NCI-H446 (cell line): ENCODE data around the gene IFI27.
A peak's percentile ranks its signal among the peaks of the same experiment; 100 is the strongest.
"Not testable (repeated sequence)": the region's sequence is repeated elsewhere in the genome, so short reads cannot be mapped to it uniquely, and the experiment has no call there.

Experiments
- DNase-seq, 2 experiments: peaks; one replicate each; lab custom pipeline; 2025; lab: John Stamatoyannopoulos, UW

IFI27 gene

GRCh38 chr14:94110552-94111181 lies at the start of gene IFI27:
TSS of gene IFI27 (plus strand) at chr14:94110736.
- DNase-seq, result no peak

DNA sequence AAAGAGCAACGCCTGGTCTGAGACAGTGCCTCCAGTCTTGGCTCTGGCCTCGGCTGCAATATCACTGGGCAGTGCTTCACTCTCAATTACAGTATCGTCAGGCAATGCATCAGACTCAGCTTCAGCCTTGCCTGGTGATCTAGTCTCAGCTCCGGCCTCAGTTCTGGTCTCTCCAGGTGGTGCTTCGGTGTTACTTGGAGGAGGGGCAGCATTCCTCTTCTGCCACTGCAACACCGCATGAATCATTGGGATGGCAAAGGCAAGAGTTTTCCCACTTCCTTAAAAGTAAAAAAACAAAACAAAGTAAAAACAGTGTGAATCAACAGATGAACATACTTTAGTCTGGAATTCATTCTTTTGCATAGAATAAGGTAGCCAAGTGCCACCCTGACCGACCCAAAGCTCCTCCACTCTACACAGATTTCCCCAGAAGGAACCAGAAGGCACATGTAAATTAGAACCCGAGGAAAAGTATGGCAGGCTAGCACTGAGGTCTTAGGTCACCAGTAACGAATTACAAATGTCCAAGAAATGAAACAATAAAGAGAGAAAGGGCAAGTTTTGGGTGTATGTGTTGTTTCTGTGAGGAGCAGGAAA lies 48.1 kb upstream of the IFI27 start:
- DNase-seq, result no peak

DNA sequence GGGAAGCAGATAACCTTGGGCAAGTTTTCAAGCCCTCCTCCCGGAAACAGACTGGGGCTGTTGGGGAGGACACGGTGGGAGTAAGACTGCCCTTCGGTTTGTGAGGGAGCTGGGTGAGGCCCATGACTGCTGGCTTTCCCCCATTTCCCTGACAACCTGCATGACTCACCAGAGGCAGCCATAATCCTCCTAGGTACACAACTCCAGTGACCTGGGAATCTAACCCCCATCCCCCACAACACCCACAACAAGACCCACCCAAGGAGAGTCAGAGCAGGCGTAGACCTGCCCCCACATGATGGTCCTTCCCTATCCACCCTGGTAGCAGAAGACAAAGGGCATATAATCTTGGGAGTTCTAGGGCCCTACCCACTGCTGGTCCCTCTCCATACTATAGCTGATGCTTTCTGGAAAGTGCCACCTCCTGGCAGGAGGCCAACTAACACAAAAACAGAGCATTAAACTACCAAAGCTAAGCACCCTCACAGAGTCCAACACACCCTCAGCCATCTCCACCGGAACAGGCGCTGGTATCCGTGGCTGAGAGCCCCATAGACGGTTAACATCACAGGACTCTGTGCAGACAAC lies 44.4 kb upstream of the IFI27 start:
- DNase-seq, result no peak

DNA sequence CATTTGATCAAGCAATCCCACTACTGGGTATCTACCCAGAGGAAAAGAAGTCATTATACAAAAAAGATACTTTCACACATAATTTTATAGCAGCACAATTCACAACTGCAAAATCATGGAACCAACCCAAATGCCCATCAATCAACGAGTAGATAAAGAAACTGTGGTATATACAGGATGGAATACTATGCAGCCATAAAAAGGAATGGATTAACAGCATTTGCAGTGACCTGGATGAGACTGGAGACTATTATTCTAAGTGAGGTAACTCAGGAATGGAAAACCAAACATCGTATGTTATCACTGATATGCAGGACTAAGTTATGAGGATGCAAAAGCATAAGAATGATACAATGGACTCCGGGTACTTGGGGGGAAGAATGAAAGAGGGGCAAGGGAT lies 38.5 kb upstream of the IFI27 start:
- DNase-seq, result not testable (repeated sequence)

DNA sequence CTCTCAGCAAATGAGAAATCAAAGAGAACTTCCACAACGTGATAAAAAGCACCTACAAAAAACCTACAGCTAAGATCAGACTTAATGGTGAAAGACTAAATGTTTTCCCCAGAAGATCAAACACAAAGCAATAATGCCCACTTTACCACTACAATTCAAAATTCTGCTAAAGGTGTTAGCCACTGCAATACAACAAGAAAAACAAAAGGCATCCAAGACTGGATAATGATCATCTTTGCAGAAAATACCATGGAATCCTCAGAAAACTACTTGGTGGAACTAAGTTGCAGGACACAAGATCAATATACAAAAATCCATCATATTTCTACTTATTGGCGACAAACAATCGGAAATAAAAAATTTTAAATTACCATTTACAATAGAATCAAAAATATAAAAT lies 36.0 kb upstream of the IFI27 start:
- DNase-seq, result no peak

- DNase-seq, result no peak
Measured at GRCh38 chr14:94075008-94075407, 35.5 kb upstream of the IFI27 start.

- no peak for DNase-seq
Measured at GRCh38 chr14:94077111-94077821, 33.3 kb upstream of the IFI27 start.

GRCh38 chr14:94077823-94078222 lies 32.7 kb upstream of the IFI27 start:
- DNase-seq, result no peak

- DNase-seq, result peak; percentile 34 to 41
Measured at GRCh38 chr14:94079891-94080620, 30.5 kb upstream of the IFI27 start.

GRCh38 chr14:94080621-94081385 lies 29.7 kb upstream of the IFI27 start, which contains the start of the genes DDX24 and IFI27L1:
TSS of gene DDX24 (minus strand) at chr14:94081202. CDS start at chr14:94079742, 1,460 bp downstream.
TSS of gene IFI27L1 (plus strand) at chr14:94081310. CDS start at chr14:94096938, 15,628 bp downstream.
- DNase-seq, result peak; percentile 76 to 96

DNA sequence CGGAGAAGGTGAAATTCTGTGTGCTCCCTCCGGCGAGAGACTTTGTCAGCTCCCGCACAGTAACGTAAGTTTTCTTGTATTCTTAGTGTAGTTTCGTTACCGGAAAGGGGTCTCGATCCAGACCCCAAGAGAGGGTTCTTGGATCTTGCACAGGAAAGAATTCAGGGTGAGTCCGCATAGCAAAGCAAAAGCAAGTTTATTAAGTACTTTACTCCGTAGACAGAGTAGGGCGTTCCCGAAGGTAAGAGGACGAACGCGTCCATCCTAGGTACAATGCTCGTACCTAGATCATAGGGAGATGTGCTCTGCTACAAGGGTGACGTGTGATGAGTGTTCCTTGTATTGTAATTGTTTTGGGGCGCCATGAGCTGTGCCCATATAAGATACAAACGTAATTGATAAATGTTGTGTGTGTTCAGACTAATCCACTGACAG lies 29.1 kb upstream of the IFI27 start:
- no peak for DNase-seq

DNA sequence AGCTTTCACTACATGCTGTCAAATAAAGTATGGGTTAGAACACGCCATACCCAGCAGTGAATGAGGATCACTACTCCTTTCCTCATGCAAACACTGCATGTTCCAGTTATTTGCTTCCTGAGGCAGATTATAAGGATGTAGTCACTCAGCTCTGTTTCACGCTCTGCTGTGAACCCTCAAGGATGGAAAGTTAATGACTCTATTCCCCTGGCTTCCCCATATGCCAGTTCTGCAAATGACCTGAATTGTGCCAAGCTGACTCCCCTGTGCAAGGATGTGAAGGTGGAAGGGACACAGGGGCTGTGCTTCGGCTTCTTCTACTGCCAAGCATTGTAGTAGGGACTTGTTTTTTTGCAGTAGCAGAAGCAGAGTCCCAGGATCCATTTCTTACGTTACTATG lies 22.6 kb upstream of the IFI27 start:
- no peak for DNase-seq

GRCh38 chr14:94088516-94088915 lies 22.0 kb upstream of the IFI27 start:
- DNase-seq, result no peak

DNA sequence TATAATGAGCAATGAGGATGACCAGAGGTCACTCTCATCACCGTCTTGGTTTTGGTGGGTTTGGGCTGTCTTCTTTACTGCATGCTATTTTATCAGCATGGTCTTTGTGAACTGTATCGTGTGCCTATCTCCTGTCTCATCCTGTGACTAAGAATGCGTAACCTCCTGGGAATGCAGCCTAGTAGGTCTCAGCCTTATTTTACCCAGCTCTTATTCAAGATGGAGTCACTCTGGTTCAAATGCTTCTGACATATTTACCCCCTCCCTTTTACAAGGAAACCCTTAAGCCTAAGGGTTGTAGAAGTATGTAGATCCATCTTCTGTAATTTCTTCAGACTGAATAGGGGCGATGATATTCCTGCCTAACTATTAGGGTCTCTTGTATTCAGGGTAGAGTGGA lies 21.1 kb upstream of the IFI27 start:
- no peak for DNase-seq

DNA sequence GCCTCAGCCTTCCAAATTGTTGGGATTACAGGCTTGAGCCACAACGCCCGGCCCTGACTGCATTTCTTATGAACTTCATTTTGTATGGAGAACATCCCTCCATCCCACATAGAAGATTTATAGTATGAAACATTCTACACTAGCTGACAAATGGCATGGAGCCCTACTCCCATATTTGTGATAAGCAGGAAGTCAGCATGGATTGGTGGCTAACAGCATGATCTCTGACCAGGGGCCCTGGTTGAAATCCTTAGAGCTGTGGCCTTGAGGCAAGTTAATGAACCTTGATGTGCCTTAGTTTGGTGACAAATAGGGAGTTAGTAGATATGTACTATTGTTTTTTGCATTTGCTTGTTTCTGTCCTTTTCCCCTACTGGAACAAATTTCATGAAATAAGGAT lies 17.1 kb upstream of the IFI27 start:
- no peak for DNase-seq

GRCh38 chr14:94097091-94097490 lies 13.4 kb upstream of the IFI27 start:
- no peak for DNase-seq

DNA sequence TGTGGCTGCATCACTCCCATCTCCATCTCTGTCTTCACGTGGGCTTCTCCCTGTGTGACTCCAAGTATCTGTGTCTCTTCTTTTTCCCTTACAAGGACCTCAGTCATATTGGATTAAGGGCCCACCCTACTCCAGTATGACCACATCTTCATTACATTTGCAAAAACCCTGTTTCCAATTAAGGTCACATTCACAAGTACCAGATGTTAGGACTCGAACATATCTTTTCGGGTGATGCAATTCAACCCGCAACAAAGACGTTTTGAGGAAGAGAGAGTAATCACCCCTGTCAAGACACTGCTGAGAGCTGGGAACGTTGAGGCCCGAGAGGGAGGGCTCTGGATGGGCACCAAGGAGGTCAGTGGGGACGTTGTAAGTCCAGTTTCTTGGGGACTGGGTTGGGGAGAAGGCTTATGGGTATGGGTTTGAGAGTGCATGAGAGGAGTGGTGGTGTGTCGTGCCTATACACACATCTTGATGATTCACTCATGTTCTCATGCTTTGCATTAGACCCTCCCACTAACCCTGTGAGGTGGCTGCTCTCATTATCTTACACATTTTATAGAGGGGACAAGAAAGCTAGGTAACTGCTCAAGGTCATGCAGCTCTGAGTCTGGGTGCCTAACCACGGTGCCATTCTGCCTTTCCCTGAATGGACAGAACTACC lies 12.1 kb upstream of the IFI27 start:
- DNase-seq, result no peak

DNA sequence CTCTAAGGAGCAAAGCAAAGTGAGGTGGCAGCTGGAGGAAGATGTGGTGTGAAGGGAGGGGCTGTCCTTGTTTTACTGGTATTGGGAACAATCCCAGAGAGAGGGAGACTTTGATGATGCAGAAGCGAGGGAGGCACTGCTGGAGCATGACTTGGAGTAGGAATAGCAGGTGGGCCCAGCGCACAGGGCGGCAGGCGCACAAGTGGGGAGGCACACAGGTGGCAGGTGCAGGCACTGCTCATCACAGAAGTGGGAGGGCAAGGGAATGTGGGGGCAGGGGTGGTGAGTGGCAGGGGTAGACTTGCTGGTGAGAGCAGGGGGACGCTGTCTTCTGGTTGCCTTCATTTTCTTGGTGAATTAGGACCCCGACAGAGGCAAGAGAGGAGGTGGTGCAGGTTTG lies 11.5 kb upstream of the IFI27 start:
- DNase-seq, result no peak

GRCh38 chr14:94100847-94101246 lies 9.7 kb upstream of the IFI27 start:
- no peak for DNase-seq

DNA sequence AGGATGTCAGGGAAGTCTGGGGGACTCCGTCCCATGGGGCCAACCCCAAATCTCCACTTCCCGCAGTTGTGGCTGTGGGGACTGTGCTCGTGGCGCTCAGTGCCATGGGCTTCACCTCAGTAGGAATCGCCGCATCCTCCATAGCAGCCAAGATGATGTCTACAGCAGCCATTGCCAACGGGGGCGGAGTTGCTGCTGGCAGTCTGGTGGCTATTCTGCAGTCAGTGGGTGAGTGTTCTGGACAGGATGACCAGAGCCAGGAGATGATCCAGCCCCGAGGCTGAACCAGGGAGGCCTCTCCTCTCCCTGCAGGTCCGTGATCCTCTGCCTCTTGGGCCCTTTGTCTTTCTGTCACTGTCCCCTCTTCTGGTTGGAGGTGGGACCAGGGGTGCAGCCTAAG lies 8.8 kb upstream of the IFI27 start:
- no peak for DNase-seq
